Gastrocnemius medialis (tissue), 4 donors: ENCODE results near the gene TNIK.

Source experiments
- CTCF ChIP-seq, 5 experiments: fragments of 450-650 bp in 3 of 5; fragments of 200-600 bp in 2 of 5; sonication (generic) in 2 of 5; IDR thresholded peaks in 4 of 5; conservative IDR thresholded peaks in 1 of 5; 1 replicate in 4 of 5; 2 replicates in 1 of 5; pipeline ENCODE4 v1.5.1; 2016 to 2019; ENCODE audit warnings: antibody characterized with exemption in 5 of 5, mild to moderate bottlenecking in 3 of 5, moderate library complexity in 3 of 5
- POLR2A ChIP-seq, 2 donors: fragments of 450-650 bp; IDR thresholded peaks; one replicate each; pipeline ENCODE4 v1.6.1; 2017; ENCODE audit warnings: antibody characterized with exemption in 2 of 2, mild to moderate bottlenecking in 2 of 2, moderate library complexity in 2 of 2

- TF ChIP-seq CTCF (IDR thresholded peaks at IDR 0.05 in 4 of 5, conservative IDR thresholded peaks at IDR 0.05 in 1 of 5) (no peak), POLR2A (IDR thresholded peaks at IDR 0.05) (no peak)
These were observed 37.3 kb upstream of the TNIK start for GRCh38 chr3:171497468-171497867.
